Heart right ventricle (tissue), 16 donors: ENCODE measurements around the gene WHAMM. TPM values are rescaled to one million over a fixed set of nuclear protein-coding genes. Genes with fewer than 3 reads are reported as not detected.

Experiments used
- ATAC-seq, 8 donors: fragments of 200-7000 bp; cut with Tn5 transposase; one replicate each; pipeline ENCODE4 v1.9.1; 2020; ENCODE audit warnings: mild to moderate bottlenecking in 8 of 8, moderate library complexity in 8 of 8, moderate number of reproducible peaks in 1 of 8
- DNase-seq, 2 donors: peaks; one replicate each; pipeline ENCODE4 v3.0.0-alpha.2; 2020
- H3K27ac ChIP-seq, 10 donors: fragments of 200-600 bp; sonication (generic) in 2 of 10; one replicate each; pipeline versions ENCODE4 v1.5.0 to v1.8.0; 2020 to 2022; ENCODE audit warnings: mild to moderate bottlenecking in 3 of 10
- H3K27me3 ChIP-seq, 7 donors: fragments of 200-600 bp; one replicate each; pipeline ENCODE4 v1.8.0; 2021 to 2022; ENCODE audit warnings: mild to moderate bottlenecking in 2 of 7
- H3K36me3 ChIP-seq, 9 donors: fragments of 200-600 bp; sonication (generic) in 1 of 9; one replicate each; pipeline versions ENCODE4 v1.5.0 to v1.8.0; 2020 to 2022; ENCODE audit warnings: mild to moderate bottlenecking in 2 of 9
- H3K4me1 ChIP-seq, 9 donors: fragments of 200-600 bp; sonication (generic) in 1 of 9; one replicate each; pipeline versions ENCODE4 v1.5.0 to v1.8.0; 2020 to 2022; ENCODE audit warnings: mild to moderate bottlenecking in 4 of 9
- H3K4me3 ChIP-seq, 10 donors: fragments of 200-600 bp; sonication (generic) in 2 of 10; one replicate each; pipeline versions ENCODE4 v1.5.0 to v1.8.0; 2020 to 2022; ENCODE audit warnings: mild to moderate bottlenecking in 7 of 10, moderate library complexity in 2 of 10
- H3K9me3 ChIP-seq, 11 donors: fragments of 200-600 bp in 10 of 11; sonication (generic) in 2 of 11; one replicate each; pipeline versions ENCODE4 v1.5.0 to v1.8.0; 2013 to 2022; ENCODE audit warnings: mild to moderate bottlenecking in 2 of 11, control low read depth in 1 of 11, moderate library complexity in 1 of 11
- CTCF ChIP-seq, 9 donors: fragments of 200-600 bp; sonication (generic) in 2 of 9; IDR thresholded peaks; one replicate each; pipeline versions ENCODE4 v1.5.0 to v1.8.0; 2021 to 2022; ENCODE audit warnings: antibody characterized with exemption in 9 of 9, mild to moderate bottlenecking in 5 of 9, moderate library complexity in 1 of 9
- WGBS, 2 donors: extraction: QIAGEN DNeasy Blood & Tissue Kit; methylation state at CpG; one replicate each; pipeline ENCODE4 v1.1.7; 2013; ENCODE audit warnings: inconsistent platforms in 1 of 2; 5-methylcytosine and 5-hydroxymethylcytosine counted together
- intact Hi-C, 10 donors: fragments of 100-400 bp; cut with DNase I; formaldehyde crosslinking; loops; one replicate each; pipeline versions ENCODE4 v1.11.1 to v1.14.2; 2022
- polyA plus RNA-seq, 2 donors: library from polyadenylated mRNA; stranded (reverse); fragments of 200-250 nt; gene quantifications; one replicate each; pipeline ENCODE4 v1.2.3, GENCODE V29; 2013
- total RNA-seq, 10 donors: library from RNA; stranded (reverse); fragmentation: NEBNext Ultra II Directional in 3 of 10; extraction: Animal tissue kit (Norgen Biotek cat#: 25700) in 3 of 10; gene quantifications; one replicate each; pipeline versions ENCODE4 v1.2.1 to v1.2.4, GENCODE V29; 2021 to 2023
- donor health status: Arrhythmogenic right ventricular cardiomyopathy.
- donor health status: ischemic (EF 13 %, LVEDD 7.1; RV severe dilation, severe dysfunction).
- donor health status: healthy with polysubstance abuse.
- donor health status: DM: no; HTN: yes; CAD: no.
- donor health status: DM: no; HTN: no; CAD: no.
- donor health status: ischemic (EF 25% LVEDD 6.9; RV normal size, moderate dysfunction).
- donor health status: ischemic (EF 25% LVEDD 5.7; RV mildly dilated, moderate dysfunction).
- donor health status: healthy.
- donor health status: DM: yes; HTN: yes; CAD: no.
- donor health status: Ischemic cardiomyopathy.
- donor health status: ischemic (EF 35%, LVEDD 5.7; RV mildly dilated, moderate dysfunction).
- donor health status: nonischemic (EF 11% LVEDD 7.7; RV severe dilation, severe dysfunction).
- donor health status: DM: yes; HTN: yes; CAD: no.
- donor health status: PGD.
- donor health status: ischemic (EF 29% LVEDD 5.4; RV normal size, mild dysfunction).
- donor health status: nonischemic (EF 23%, LVEDD 6.1; RV moderate dilation, normal function).

Gene WHAMM
- total and polyA plus RNA-seq, 12 donors = 3.2 to 8.1 (median 6.3) TPM

- no peak for TF ChIP-seq CTCF (IDR thresholded peaks at IDR 0.05)
- peaks cover 0 to 22% (median 12%) of the 10 kb centered on the region in 9 donors for H3K4me1 ChIP-seq
- H3K36me3 ChIP-seq = peaks cover 0 to 10% (median 0%) of the 10 kb centered on the region in 9 donors
- H3K27me3 ChIP-seq = no peaks in the 10 kb centered on the region
- intact Hi-C loops = loop anchor here in 4 of 10 donors (5.0 to 10.0 kb wide), 2 partner anchors 133 to 136 kb away; partner anchors contain the start of gene RAMAC (in 4 of the 4)
- no peaks in the 10 kb centered on the region for H3K9me3 ChIP-seq
- ATAC-seq = no peak
- no peak overlapping the region for H3K27ac ChIP-seq
- no peak for DNase-seq
- H3K4me3 ChIP-seq = no peak overlapping the region
- 89 to 93% methylated on average over 14 of the region's 14 CpGs for whole genome bisulfite sequencing, 2 donors
These were observed 42.0 kb downstream of the WHAMM start for GRCh38 chr15:82851306-82851850.

GRCh38 chr15:82851981-82852511 lies 42.6 kb downstream of the WHAMM start:
- WGBS, 2 donors = 83 to 84% methylated on average over 9 of the region's 9 CpGs
- intact Hi-C loops = loop anchor here in 4 of 10 donors (5.0 to 10.0 kb wide), 2 partner anchors 133 to 135 kb away; partner anchors contain the start of gene RAMAC (in 4 of the 4)
- Histone ChIP-seq H3K4me3 (no peak overlapping the region), H3K36me3 (peaks cover 0 to 10% (median 0%) of the 10 kb centered on the region in 9 donors), H3K9me3 (no peaks in the 10 kb centered on the region), H3K27me3 (no peaks in the 10 kb centered on the region), H3K27ac (no peak overlapping the region), H3K4me1 (peaks cover 0 to 22% (median 12%) of the 10 kb centered on the region in 9 donors)
- DNase-seq (no peak), ATAC-seq (no peak)
- no peak for TF ChIP-seq CTCF (IDR thresholded peaks at IDR 0.05)

- H3K4me1 ChIP-seq = peaks cover 0 to 22% (median 12%) of the 10 kb centered on the region in 9 donors
- DNase-seq = no peak
- 63 to 67% methylated on average over 16 of the region's 16 CpGs for WGBS, 2 donors
- H3K4me3 ChIP-seq = no peak overlapping the region
- peaks cover 0 to 10% (median 0%) of the 10 kb centered on the region in 9 donors for H3K36me3 ChIP-seq
- H3K27ac ChIP-seq = no peak overlapping the region
- no peak for TF ChIP-seq CTCF (IDR thresholded peaks at IDR 0.05)
- intact Hi-C loops = loop anchor here in 4 of 10 donors (5.0 to 10.0 kb wide), 2 partner anchors 132 to 134 kb away; partner anchors contain the start of gene RAMAC (in 4 of the 4)
- no peaks in the 10 kb centered on the region for H3K9me3 ChIP-seq
- H3K27me3 ChIP-seq = no peaks in the 10 kb centered on the region
- ATAC-seq = no peak
These were observed 43.6 kb downstream of the WHAMM start for GRCh38 chr15:82852941-82853561.

- 93 to 94% methylated on average over 21 of the region's 21 CpGs for WGBS, 2 donors
- Histone ChIP-seq H3K27ac (no peak overlapping the region), H3K4me1 (peaks cover 0 to 14% (median 7%) of the 10 kb centered on the region in 9 donors), H3K4me3 (no peak overlapping the region), H3K36me3 (peaks cover 0 to 15% (median 0%) of the 10 kb centered on the region in 9 donors), H3K27me3 (no peaks in the 10 kb centered on the region), H3K9me3 (no peaks in the 10 kb centered on the region)
- TF ChIP-seq CTCF (IDR thresholded peaks at IDR 0.05) = no peak
- ATAC-seq (peak in 1 of 8 donors; percentile 42), DNase-seq (no peak)
- intact Hi-C loops = loop anchor here in 4 of 10 donors (5.0 to 10.0 kb wide), 2 partner anchors 130 to 133 kb away; partner anchors contain the start of gene RAMAC (in 4 of the 4)
These were observed 45.1 kb downstream of the WHAMM start for GRCh38 chr15:82854554-82854953.
